ENCODE measurements around the gene ZFTA. TPM values are rescaled to one million over a fixed set of nuclear protein-coding genes. Genes with fewer than 3 reads are reported as not detected.

Gene ZFTA
- polyA plus RNA-seq (2011; rRNA removed) (4.7 and 5.8 TPM in 2 replicates), polyA minus RNA-seq (2011; rRNA and poly(A)+ RNA removed) (4.2 TPM in 2 replicates)

GRCh38 chr11:63768237-63769041 is at the start of gene ZFTA:
Gene ZFTA (minus strand): TSS chr11:63768775. CDS start chr11:63768622, 153 bp downstream.
- H3K36me3 ChIP-seq (ENCODE audit: control insufficient read depth, insufficient read depth, low read length) = peaks cover 5% of the 10 kb centered on the region; the same call in 1 of the 2 replicates
- CTCF ChIA-PET = interaction anchor here (0.5 to 2.9 kb wide), 24 partner anchors 11 to 395 kb away, joined by 3 to 20 read pairs (median 4); partner anchors contain the start of gene RCOR2
- no peak for DNase-seq (ENCODE audit: low read depth)
- H3K4me3 ChIP-seq (ENCODE audit: low read depth, low read length) = peak within 1 kb of the TSS; percentile 68
- POLR2A ChIA-PET = interaction anchor here (0.8 kb wide), 1 partner anchor 1015 kb away, joined by 3 read pairs; the partner anchor contains the start of gene ZBTB3
- 0 out of 2 replicates have a peak, but pooled peaks have one; percentile 11 for TF ChIP-seq CTCF (IDR thresholded peaks at IDR 0.05; ENCODE audit: insufficient read depth, low read depth, low read length)
- H3K27me3 ChIP-seq (ENCODE audit: control insufficient read depth, insufficient read depth, low read length) = no peaks in the 10 kb centered on the region

- Histone ChIP-seq H3K4me3 (ENCODE audit: low read depth, low read length) (no peak overlapping the region), H3K36me3 (ENCODE audit: control insufficient read depth, insufficient read depth, low read length) (peaks cover 33% of the 10 kb centered on the region), H3K27me3 (ENCODE audit: control insufficient read depth, insufficient read depth, low read length) (no peaks in the 10 kb centered on the region)
- no peak for TF ChIP-seq CTCF (IDR thresholded peaks at IDR 0.05; ENCODE audit: insufficient read depth, low read depth, low read length)
- ChIA-PET CTCF (interaction anchor here (1.2 to 1.5 kb wide), 2 partner anchors 49 to 50 kb away, joined by 3 to 5 read pairs; no protein-coding TSS in a partner anchor), POLR2A (no interaction called here)
- no peak for DNase-seq (ENCODE audit: low read depth)
Measured at GRCh38 chr11:63817758-63818498, 49.4 kb upstream of the ZFTA start.

GRCh38 chr11:63816732-63817131 is 48.2 kb upstream of the ZFTA start:
- ChIA-PET POLR2A (no interaction called here), CTCF (interaction anchor here (0.6 to 1.5 kb wide), 5 partner anchors 9 to 1431 kb away, joined by 3 to 5 read pairs (median 3); no protein-coding TSS in a partner anchor)
- Histone ChIP-seq H3K27me3 (ENCODE audit: control insufficient read depth, insufficient read depth, low read length) (no peaks in the 10 kb centered on the region), H3K36me3 (ENCODE audit: control insufficient read depth, insufficient read depth, low read length) (peaks cover 28% of the 10 kb centered on the region), H3K4me3 (ENCODE audit: low read depth, low read length) (no peak overlapping the region)
- no peak for DNase-seq (ENCODE audit: low read depth)
- TF ChIP-seq CTCF (IDR thresholded peaks at IDR 0.05; ENCODE audit: insufficient read depth, low read depth, low read length) = no peak

- no peak for DNase-seq (ENCODE audit: low read depth)
- Histone ChIP-seq H3K36me3 (ENCODE audit: control insufficient read depth, insufficient read depth, low read length) (peaks cover 23% of the 10 kb centered on the region), H3K4me3 (ENCODE audit: low read depth, low read length) (no peak overlapping the region), H3K27me3 (ENCODE audit: control insufficient read depth, insufficient read depth, low read length) (no peaks in the 10 kb centered on the region)
- ChIA-PET POLR2A (no interaction called here), CTCF (interaction anchor here (1.0 to 1.5 kb wide), 2 partner anchors 20 to 47 kb away, joined by 3 to 5 read pairs; no protein-coding TSS in a partner anchor)
- TF ChIP-seq CTCF (IDR thresholded peaks at IDR 0.05; ENCODE audit: insufficient read depth, low read depth, low read length) = no peak
Measured at GRCh38 chr11:63816166-63816565, 47.6 kb upstream of the ZFTA start.

- ChIA-PET POLR2A (interaction anchor here (0.6 kb wide), 1 partner anchor 169 kb away, joined by 4 read pairs; no protein-coding TSS in a partner anchor), CTCF (interaction anchor here (1.4 kb wide), 1 partner anchor 83 kb away, joined by 3 read pairs; no protein-coding TSS in a partner anchor)
- no peak for TF ChIP-seq CTCF (IDR thresholded peaks at IDR 0.05; ENCODE audit: insufficient read depth, low read depth, low read length)
- Histone ChIP-seq H3K27me3 (ENCODE audit: control insufficient read depth, insufficient read depth, low read length) (no peaks in the 10 kb centered on the region), H3K36me3 (ENCODE audit: control insufficient read depth, insufficient read depth, low read length) (peaks cover 18% of the 10 kb centered on the region), H3K4me3 (ENCODE audit: low read depth, low read length) (peak overlapping the region; percentile 80)
- DNase-seq (ENCODE audit: low read depth) = no peak
Measured at GRCh38 chr11:63814383-63814736, 45.8 kb upstream of the ZFTA start.

Measured in BJ (cell line).